Measurements from ENCODE around the gene FBXO40. TPM values are rescaled to one million over a fixed set of nuclear protein-coding genes. Genes with fewer than 3 reads are reported as not detected.

Gene FBXO40
- total and polyA plus RNA-seq, 9 of the 15 experiments (the other 6 are each of a cell fraction or from before 2014, with no cell fraction given) = 0.01 to 0.05 (median 0.04) TPM; not detected in 3

- TF ChIP-seq HSF4 (CRISPR knock-in tag; IDR thresholded peaks at IDR 0.05; ENCODE audit: borderline replicate concordance) = no peak
- TF ChIP-seq ZNF644 (tag; IDR thresholded peaks at IDR 0.05; ENCODE audit: low read depth) = no peak
Measured at GRCh38 chr3:121629601-121630000, 36.4 kb downstream of the FBXO40 start (continued).

DNA sequence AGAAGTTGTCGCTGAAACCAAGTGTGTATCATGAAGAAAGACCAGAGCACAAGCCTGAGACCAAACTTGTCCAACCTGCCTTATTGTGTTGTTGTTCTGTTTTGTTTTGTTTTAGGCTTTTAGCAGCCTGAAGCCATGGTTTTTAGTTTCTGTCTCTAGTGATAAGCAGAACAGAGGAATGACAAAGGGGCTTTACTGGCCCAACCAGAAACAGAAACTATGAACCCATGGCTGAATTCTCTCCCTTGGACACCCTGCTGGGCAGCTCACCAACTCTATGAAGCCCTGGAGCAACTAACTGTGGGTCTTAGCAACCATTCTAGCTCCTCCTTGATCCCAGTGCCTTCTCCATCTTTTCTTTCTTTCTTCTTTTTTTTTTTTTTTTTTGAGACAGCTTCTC lies 37.2 kb downstream of the FBXO40 start:
- intact Hi-C loops (cut with micrococcal nuclease) = no loop called here
- Histone ChIP-seq H3K27ac (ENCODE audit: extremely low read depth, low read depth, low read length) (no peak overlapping the region), H3K4me2 (ENCODE audit: insufficient read depth, low read length) (no peak overlapping the region), H3K9me3 (replicated peaks; ENCODE audit: control insufficient read depth, insufficient read depth, low read depth, low read length) (no peaks in the 10 kb centered on the region), H3K4me3 (no peak overlapping the region), H2AFZ (ENCODE audit: low read depth, low read length) (no peak overlapping the region), H3K9ac (ENCODE audit: insufficient read depth in 1 of 2, low read depth in 2 of 2, low read length in 2 of 2) (no peak overlapping the region), H3K4me1 (replicated peaks in 1 of 2; ENCODE audit: control insufficient read depth in 2 of 2, insufficient read depth in 2 of 2, low read length in 2 of 2) (no peaks in the 10 kb centered on the region), H3K27me3 (ENCODE audit: control insufficient read depth in 2 of 2, insufficient read depth in 2 of 2, low read length in 2 of 2) (peaks cover 0 to 12% of the 10 kb centered on the region in 2 experiments; a peak in 2 of 5 replicates), H3K36me3 (ENCODE audit: control insufficient read depth, insufficient read depth, low read length) (no peaks in the 10 kb centered on the region), H3K79me2 (ENCODE audit: control insufficient read depth, insufficient read depth, low read length) (no peaks in the 10 kb centered on the region), H4K20me1 (replicated peaks; ENCODE audit: control insufficient read depth, insufficient read depth, low read length) (no peaks in the 10 kb centered on the region), H3K9me1 (ENCODE audit: control insufficient read depth, insufficient read depth, low read length) (no peaks in the 10 kb centered on the region)
- DNase-seq (ENCODE audit: extremely low read depth in 1 of 4, low spot score in 3 of 4) = no peak
- POLR2A ChIA-PET = no interaction called here
- no peak for ATAC-seq
- CTCF ChIA-PET (ENCODE audit: low intra/inter-chr PET ratio) = no interaction called here
- TF ChIP-seq HOXB6 (CRISPR knock-in tag; IDR thresholded peaks at IDR 0.05; ENCODE audit: borderline replicate concordance) = no peak
- TF ChIP-seq ZBTB7A (IDR thresholded peaks at IDR 0.05; ENCODE audit: borderline replicate concordance, control insufficient read depth, low read depth, low read length) = no peak
- TF ChIP-seq LCOR (CRISPR knock-in tag; IDR thresholded peaks at IDR 0.05) = no peak
- TF ChIP-seq, protein P1, sequence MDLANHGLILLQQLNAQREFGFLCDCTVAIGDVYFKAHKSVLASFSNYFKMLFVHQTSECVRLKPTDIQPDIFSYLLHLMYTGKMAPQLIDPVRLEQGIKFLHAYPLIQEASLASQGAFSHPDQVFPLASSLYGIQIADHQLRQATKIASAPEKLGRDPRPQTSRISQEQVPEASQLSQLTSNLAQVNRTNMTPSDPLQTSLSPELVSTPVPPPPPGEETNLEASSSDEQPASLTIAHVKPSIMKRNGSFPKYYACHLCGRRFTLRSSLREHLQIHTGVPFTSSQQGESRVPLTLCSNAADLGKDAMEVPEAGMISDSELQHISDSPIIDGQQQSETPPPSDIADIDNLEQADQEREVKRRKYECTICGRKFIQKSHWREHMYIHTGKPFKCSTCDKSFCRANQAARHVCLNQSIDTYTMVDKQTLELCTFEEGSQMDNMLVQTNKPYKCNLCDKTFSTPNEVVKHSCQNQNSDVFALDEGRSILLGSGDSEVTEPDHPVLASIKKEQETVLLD (IDR thresholded peaks at IDR 0.05) = no peak
- no peak for TF ChIP-seq HDAC6 (IDR thresholded peaks at IDR 0.05; ENCODE audit: low read depth, low read length)
- no peak for TF ChIP-seq ETV6 (IDR thresholded peaks at IDR 0.05; ENCODE audit: borderline replicate concordance in 1 of 2, low read depth in 2 of 2, low read length in 1 of 2)
- no peak for TF ChIP-seq ETV6 (CRISPR knock-in tag; IDR thresholded peaks at IDR 0.05; ENCODE audit: borderline replicate concordance)
- TF ChIP-seq, protein P2, sequence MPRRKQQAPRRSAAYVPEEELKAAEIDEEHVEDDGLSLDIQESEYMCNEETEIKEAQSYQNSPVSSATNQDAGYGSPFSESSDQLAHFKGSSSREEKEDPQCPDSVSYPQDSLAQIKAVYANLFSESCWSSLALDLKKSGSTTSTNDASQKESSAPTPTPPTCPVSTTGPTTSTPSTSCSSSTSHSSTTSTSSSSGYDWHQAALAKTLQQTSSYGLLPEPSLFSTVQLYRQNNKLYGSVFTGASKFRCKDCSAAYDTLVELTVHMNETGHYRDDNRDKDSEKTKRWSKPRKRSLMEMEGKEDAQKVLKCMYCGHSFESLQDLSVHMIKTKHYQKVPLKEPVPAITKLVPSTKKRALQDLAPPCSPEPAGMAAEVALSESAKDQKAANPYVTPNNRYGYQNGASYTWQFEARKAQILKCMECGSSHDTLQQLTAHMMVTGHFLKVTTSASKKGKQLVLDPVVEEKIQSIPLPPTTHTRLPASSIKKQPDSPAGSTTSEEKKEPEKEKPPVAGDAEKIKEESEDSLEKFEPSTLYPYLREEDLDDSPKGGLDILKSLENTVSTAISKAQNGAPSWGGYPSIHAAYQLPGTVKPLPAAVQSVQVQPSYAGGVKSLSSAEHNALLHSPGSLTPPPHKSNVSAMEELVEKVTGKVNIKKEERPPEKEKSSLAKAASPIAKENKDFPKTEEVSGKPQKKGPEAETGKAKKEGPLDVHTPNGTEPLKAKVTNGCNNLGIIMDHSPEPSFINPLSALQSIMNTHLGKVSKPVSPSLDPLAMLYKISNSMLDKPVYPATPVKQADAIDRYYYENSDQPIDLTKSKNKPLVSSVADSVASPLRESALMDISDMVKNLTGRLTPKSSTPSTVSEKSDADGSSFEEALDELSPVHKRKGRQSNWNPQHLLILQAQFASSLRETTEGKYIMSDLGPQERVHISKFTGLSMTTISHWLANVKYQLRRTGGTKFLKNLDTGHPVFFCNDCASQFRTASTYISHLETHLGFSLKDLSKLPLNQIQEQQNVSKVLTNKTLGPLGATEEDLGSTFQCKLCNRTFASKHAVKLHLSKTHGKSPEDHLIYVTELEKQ (CRISPR knock-in tag; IDR thresholded peaks at IDR 0.05) = no peak
- TF ChIP-seq HEY1 (CRISPR knock-in tag; IDR thresholded peaks at IDR 0.05; ENCODE audit: borderline replicate concordance) = no peak
- TF ChIP-seq JUN (IDR thresholded peaks at IDR 0.05; ENCODE audit: borderline replicate concordance, low read depth, low read length) = no peak
- no peak for TF ChIP-seq JUN (CRISPR knock-in tag; IDR thresholded peaks at IDR 0.05; ENCODE audit: borderline replicate concordance)
- no peak for FAIRE-seq
- BruUV-seq (replicated peaks) = no TSS peak
- in situ Hi-C loops (cut with MboI) = no loop called here
- WGBS (ENCODE audit: insufficient coverage, low coverage, missing lambda C conversion rate) = 10% methylated on average over 1 of the region's 1 CpG
